ENCODE measurements around the gene ADORA1. TPM values are rescaled to one million over a fixed set of nuclear protein-coding genes. Genes with fewer than 3 reads are reported as not detected.
A peak's percentile ranks its signal among the peaks of the same experiment; 100 is the strongest.

Gene ADORA1
- total RNA-seq, 1 experiment from 2014 or later = 1.5 TPM

DNA sequence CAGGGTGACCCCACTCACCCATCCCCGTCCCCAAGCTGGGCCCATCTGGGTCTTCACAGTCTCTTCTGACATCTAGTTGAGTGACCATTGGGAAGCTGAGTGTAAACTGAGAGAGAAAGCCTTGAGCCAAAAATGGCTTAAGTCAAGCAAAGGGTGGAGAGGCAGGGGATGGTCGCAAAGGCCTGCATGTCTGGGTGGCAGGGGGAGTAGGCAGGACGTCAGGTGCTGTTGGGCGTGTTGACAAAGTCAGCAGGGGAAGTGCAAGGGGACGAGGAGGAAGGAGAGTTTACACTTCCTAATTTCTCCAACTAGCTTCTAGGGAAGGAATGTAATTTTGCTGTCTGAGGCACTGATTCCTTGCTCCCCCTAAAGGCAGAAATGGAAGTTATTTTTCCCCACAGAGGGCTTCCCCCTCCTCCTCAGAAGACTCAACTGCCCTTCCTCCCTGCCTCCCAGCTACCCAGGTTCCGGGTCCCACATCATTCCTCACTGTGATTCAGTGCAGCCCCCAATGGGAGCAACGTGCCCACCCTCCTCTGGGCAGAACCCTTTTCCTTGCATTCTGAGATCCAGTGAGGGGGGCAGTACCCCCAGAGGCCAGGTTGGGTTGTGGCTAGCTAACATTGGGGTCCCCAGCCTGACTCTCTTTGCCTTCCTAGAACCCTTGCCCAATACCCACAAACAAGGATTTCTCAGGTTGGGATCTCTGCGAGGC is 1.2 kb upstream of the ADORA1 start:
- Mint-ChIP-seq H3K27me3 (ENCODE audit: unreplicated experiment) (peaks cover 68% of the 10 kb centered on the region), H3K27ac (ENCODE audit: unreplicated experiment) (no peak overlapping the region), H3K36me3 (ENCODE audit: insufficient read depth, unreplicated experiment) (peaks cover 8% of the 10 kb centered on the region), H3K9me3 (ENCODE audit: low read depth, unreplicated experiment) (no peaks in the 10 kb centered on the region), H3K4me1 (ENCODE audit: low read depth, unreplicated experiment) (peaks cover 31% of the 10 kb centered on the region), H3K4me3 (ENCODE audit: low read depth, unreplicated experiment) (peak overlapping the region; percentile 72)
- intact Hi-C loops (cut with micrococcal nuclease; ENCODE audit: unreplicated experiment) = no loop called here
- BruUV-seq (replicated peaks) = no TSS peak
- DNase-seq = no peak
- CTCF ChIA-PET = interaction anchor here (1.0 to 1.9 kb wide), 6 partner anchors 9 to 198 kb away, joined by 3 to 5 read pairs (median 4); partner anchors contain the start of gene CHI3L1
- TF ChIP-seq, protein P1, sequence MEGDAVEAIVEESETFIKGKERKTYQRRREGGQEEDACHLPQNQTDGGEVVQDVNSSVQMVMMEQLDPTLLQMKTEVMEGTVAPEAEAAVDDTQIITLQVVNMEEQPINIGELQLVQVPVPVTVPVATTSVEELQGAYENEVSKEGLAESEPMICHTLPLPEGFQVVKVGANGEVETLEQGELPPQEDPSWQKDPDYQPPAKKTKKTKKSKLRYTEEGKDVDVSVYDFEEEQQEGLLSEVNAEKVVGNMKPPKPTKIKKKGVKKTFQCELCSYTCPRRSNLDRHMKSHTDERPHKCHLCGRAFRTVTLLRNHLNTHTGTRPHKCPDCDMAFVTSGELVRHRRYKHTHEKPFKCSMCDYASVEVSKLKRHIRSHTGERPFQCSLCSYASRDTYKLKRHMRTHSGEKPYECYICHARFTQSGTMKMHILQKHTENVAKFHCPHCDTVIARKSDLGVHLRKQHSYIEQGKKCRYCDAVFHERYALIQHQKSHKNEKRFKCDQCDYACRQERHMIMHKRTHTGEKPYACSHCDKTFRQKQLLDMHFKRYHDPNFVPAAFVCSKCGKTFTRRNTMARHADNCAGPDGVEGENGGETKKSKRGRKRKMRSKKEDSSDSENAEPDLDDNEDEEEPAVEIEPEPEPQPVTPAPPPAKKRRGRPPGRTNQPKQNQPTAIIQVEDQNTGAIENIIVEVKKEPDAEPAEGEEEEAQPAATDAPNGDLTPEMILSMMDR (IDR thresholded peaks at IDR 0.05; ENCODE audit: unreplicated experiment) = peak; percentile 27

DNA sequence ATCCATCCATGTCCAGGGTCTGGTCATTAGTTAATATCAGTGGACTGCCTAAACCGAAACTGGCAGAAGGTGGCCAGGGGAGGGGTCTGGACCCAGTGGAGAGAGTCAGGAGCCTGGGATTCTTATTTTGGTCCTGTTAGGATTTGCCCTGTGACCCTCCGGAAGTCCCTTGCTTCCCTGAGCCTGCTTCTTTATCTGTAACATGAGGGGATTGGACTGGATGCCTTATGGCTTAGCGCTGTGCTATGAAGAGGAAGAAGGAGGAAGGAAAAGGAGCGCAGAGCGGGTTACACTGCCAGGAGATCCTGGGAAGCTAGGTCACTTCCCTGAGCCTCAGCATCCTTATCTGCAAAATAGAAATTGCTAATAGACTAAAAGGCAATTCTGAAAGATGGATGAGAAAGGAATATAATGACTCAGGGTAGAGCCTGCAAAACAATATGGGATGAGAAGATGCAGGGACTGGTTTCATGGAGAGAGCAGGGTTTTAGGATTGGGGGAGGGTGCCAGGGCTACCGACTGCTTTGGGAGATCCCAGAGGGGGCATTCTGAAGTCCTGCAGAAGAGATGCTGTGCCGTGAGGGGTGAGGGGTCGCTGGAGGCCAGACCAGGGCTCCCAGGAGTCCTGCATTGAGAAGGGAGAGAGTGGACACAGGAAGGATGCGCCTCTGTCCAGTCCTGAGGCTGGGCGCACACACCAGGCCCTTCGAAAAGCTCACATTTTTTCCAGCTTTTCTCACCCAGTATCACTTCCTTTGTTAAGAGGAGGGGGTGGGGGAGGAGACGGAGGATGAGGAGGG is 460 bp upstream of the ADORA1 start:
- DNase-seq = no peak
- H3K27ac Mint-ChIP-seq (ENCODE audit: unreplicated experiment) = no peak overlapping the region
- no peaks in the 10 kb centered on the region for H3K9me3 Mint-ChIP-seq (ENCODE audit: low read depth, unreplicated experiment)
- CTCF ChIA-PET = interaction anchor here (0.9 to 1.9 kb wide), 12 partner anchors 9 to 197 kb away, joined by 3 to 13 read pairs (median 4); partner anchors contain the start of gene CHI3L1
- peak overlapping the region; percentile 72 for H3K4me3 Mint-ChIP-seq (ENCODE audit: low read depth, unreplicated experiment)
- H3K36me3 Mint-ChIP-seq (ENCODE audit: insufficient read depth, unreplicated experiment) = peaks cover 8% of the 10 kb centered on the region
- TF ChIP-seq, protein P1 (IDR thresholded peaks at IDR 0.05; ENCODE audit: unreplicated experiment) = no peak
- BruUV-seq (replicated peaks) = no TSS peak
- peaks cover 31% of the 10 kb centered on the region for H3K4me1 Mint-ChIP-seq (ENCODE audit: low read depth, unreplicated experiment)
- H3K27me3 Mint-ChIP-seq (ENCODE audit: unreplicated experiment) = peaks cover 68% of the 10 kb centered on the region
- intact Hi-C loops (cut with micrococcal nuclease; ENCODE audit: unreplicated experiment) = no loop called here

DNA sequence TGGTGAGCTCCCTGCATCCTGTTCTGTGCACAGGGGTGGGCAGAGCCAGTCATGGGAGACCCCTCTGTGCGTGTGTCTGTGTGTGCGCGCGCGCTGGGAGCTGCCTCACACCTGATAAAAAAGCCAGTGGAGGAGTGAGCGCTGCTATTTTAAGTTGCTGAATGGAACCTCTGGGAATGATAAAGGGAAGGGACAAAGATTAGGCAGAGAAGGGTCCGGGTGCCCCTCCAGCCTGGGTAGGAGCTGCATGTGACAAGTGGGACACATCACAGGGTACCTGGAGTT is 847 bp downstream of the ADORA1 start:
- CTCF ChIA-PET = interaction anchor here (0.7 to 1.9 kb wide), 10 partner anchors 10 to 1353 kb away, joined by 3 to 13 read pairs (median 4); no protein-coding TSS in a partner anchor
- intact Hi-C loops (cut with micrococcal nuclease; ENCODE audit: unreplicated experiment) = no loop called here
- TF ChIP-seq, protein P1 (IDR thresholded peaks at IDR 0.05; ENCODE audit: unreplicated experiment) = no peak
- BruUV-seq (replicated peaks) = no TSS peak
- DNase-seq = no peak
- H3K4me3 Mint-ChIP-seq (ENCODE audit: low read depth, unreplicated experiment) = peak overlapping the region; percentile 72
- H3K9me3 Mint-ChIP-seq (ENCODE audit: low read depth, unreplicated experiment) = no peaks in the 10 kb centered on the region
- H3K27me3 Mint-ChIP-seq (ENCODE audit: unreplicated experiment) = peaks cover 65% of the 10 kb centered on the region
- peaks cover 31% of the 10 kb centered on the region for H3K4me1 Mint-ChIP-seq (ENCODE audit: low read depth, unreplicated experiment)
- no peak overlapping the region for H3K27ac Mint-ChIP-seq (ENCODE audit: unreplicated experiment)
- H3K36me3 Mint-ChIP-seq (ENCODE audit: insufficient read depth, unreplicated experiment) = peaks cover 8% of the 10 kb centered on the region

DNA sequence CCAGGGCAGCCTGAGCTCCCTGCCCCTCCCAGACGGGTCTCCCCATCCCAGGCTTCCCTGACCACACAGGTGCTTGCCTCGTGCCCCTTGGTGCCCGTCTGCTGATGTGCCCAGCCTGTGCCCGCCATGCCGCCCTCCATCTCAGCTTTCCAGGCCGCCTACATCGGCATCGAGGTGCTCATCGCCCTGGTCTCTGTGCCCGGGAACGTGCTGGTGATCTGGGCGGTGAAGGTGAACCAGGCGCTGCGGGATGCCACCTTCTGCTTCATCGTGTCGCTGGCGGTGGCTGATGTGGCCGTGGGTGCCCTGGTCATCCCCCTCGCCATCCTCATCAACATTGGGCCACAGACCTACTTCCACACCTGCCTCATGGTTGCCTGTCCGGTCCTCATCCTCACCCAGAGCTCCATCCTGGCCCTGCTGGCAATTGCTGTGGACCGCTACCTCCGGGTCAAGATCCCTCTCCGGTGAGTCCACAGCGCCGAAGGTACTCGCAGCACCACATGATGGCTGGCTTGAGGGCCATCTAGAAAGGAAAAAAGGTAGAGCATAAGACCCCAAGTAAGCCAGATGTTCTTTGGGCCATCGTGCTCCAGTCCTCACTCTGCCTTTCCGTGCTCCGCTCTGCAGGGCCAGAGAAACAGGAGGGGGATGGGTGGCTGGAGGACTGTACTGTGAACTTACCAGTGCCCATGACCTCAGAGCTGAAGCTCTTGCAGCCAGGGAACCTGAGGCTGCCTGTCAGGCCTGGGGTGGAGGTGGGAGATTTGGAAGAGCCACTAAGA is 1.4 kb downstream of the ADORA1 start:
- intact Hi-C loops (cut with micrococcal nuclease; ENCODE audit: unreplicated experiment) = no loop called here
- H3K9me3 Mint-ChIP-seq (ENCODE audit: low read depth, unreplicated experiment) = no peaks in the 10 kb centered on the region
- TF ChIP-seq, protein P1 (IDR thresholded peaks at IDR 0.05; ENCODE audit: unreplicated experiment) = no peak
- DNase-seq = no peak
- H3K4me3 Mint-ChIP-seq (ENCODE audit: low read depth, unreplicated experiment) = peak overlapping the region; percentile 72
- no TSS peak for BruUV-seq (replicated peaks)
- H3K4me1 Mint-ChIP-seq (ENCODE audit: low read depth, unreplicated experiment) = peaks cover 31% of the 10 kb centered on the region
- H3K36me3 Mint-ChIP-seq (ENCODE audit: insufficient read depth, unreplicated experiment) = peaks cover 8% of the 10 kb centered on the region
- CTCF ChIA-PET = interaction anchor here (0.6 to 1.9 kb wide), 11 partner anchors 8 to 1353 kb away, joined by 3 to 13 read pairs (median 5); no protein-coding TSS in a partner anchor
- H3K27ac Mint-ChIP-seq (ENCODE audit: unreplicated experiment) = no peak overlapping the region
- H3K27me3 Mint-ChIP-seq (ENCODE audit: unreplicated experiment) = peaks cover 60% of the 10 kb centered on the region
